ENCODE measurements around the gene YLPM1. TPM values are rescaled to one million over a fixed set of nuclear protein-coding genes. Genes with fewer than 3 reads are reported as not detected.

The YLPM1 gene
- total RNA-seq, 8 experiments from 2014 or later: 38.7 to 95.4 (median 47.5) TPM

DNA sequence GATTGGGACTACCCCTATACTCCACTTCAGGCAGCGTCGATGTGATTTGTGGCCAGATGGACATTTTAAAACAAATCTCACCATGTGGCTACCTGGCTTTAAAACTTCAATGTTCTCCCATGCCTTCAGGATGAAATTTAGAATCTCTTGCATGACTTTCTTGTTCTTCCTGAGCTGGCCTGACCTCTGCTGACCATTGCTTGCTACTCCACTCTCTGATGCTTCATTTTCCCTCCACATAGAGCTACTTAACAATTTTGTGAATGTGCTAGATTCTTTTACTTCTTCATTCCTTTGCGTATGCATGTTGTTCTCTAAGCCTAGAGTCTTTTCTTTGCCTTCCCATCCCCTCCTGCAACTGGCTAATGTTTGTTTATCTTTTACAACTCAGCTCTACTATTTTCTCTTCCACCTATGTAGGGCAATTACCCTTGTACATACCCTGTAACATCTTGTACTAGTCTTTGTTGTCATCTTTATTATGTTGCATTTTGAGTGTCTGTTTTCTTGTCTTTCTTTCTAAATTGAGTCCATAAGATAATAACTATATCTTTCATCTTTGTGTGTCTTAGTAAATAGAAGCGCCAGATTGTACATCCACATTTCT is 41.2 kb downstream of the YLPM1 start:
- in situ Hi-C loops (cut with MboI; ENCODE audit: low pct_unique_long_range_greater_than_20kb in 2 of 9, low sequenced_read_pairs in 9 of 9, unreplicated experiment in 9 of 9): no loop called here
- no peak overlapping the region for H3K4me3 ChIP-seq
- WGBS, 10 experiments: 69 to 100% (median 95%) methylated on average over 2 to 4 of the region's 4 CpGs
- peak in 3 of 8 experiments; percentile 9 to 74 (median 56) for ATAC-seq (replicated peaks in 6 of 8)
- no peak overlapping the region for H3K27ac ChIP-seq
- H3K4me1 ChIP-seq (replicated peaks in 1 of 2): no peaks in the 10 kb centered on the region

DNA sequence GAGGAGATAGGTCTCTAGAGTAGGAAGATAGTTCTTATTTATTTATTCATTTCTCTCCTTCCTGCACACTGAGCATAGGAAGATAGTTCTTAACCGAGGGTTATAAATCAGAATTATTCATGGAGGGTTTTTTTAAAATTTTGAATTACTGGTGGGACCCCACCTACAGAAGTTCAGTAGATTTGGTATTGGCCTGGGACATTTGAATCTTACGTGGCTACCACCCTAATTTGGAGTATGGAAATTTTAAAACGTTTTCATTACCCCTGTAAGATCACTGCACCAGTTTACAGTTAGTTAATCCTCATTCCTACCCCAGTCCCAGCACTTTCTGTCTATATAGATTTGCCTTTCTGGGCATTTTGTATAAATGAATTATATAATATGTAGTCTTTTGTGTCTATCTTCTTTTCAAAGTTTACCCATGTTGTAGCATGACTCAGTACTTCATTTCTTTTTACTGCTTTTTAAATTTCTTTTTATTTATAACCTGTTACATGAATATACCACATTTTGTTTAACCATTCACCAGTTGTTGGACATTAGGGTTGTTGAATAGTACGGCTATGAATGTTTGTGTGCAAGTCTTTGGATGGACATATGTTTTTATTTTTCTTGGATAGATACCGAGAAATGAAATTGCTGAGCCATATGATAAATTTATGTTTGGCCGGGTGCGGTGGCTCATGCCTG is 44.9 kb downstream of the YLPM1 start:
- no peak overlapping the region for H3K4me3 ChIP-seq
- no peaks in the 10 kb centered on the region for H3K4me1 ChIP-seq (replicated peaks in 1 of 2)
- peak in 3 of 8 experiments; percentile 66 to 74 (median 72) for ATAC-seq (replicated peaks in 6 of 8)
- in situ Hi-C loops (cut with MboI; ENCODE audit: low pct_unique_long_range_greater_than_20kb in 2 of 9, low sequenced_read_pairs in 9 of 9, unreplicated experiment in 9 of 9): no loop called here
- no peak overlapping the region for H3K27ac ChIP-seq
- WGBS, 10 experiments: 15 to 100% (median 72%) methylated on average over 2 to 7 of the region's 7 CpGs; no CpG with 5 or more reads in 1 of the 10 experiments

DNA sequence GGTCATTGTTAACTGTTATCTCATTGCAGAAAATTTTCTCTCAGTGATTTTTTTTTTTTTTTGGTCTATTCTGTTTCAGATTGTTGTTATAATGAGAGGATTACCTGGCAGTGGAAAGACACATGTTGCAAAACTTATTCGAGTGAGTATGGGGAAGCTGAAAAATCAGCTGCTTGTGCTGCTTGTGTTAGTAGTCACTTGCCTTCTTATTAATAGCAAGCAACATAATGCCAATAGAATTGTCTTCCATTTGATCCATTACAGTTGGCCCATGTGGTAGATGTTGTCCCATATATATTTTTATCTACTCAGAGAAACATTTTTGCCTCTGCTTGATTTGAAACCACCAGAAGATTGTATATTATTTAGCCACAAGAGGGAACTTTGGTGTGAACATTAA is 53.0 kb downstream of the YLPM1 start:
- ATAC-seq (replicated peaks in 6 of 8): no peak
- 0 to 100% (median 92%) methylated on average over 1 of the region's 1 CpG; no CpG with 5 or more reads in 5 of the 10 experiments for WGBS, 10 experiments
- no peaks in the 10 kb centered on the region for H3K4me1 ChIP-seq (replicated peaks in 1 of 2)
- no peak overlapping the region for H3K4me3 ChIP-seq
- in situ Hi-C loops (cut with MboI; ENCODE audit: low pct_unique_long_range_greater_than_20kb in 2 of 9, low sequenced_read_pairs in 9 of 9, unreplicated experiment in 9 of 9): no loop called here
- no peak overlapping the region for H3K27ac ChIP-seq

DNA sequence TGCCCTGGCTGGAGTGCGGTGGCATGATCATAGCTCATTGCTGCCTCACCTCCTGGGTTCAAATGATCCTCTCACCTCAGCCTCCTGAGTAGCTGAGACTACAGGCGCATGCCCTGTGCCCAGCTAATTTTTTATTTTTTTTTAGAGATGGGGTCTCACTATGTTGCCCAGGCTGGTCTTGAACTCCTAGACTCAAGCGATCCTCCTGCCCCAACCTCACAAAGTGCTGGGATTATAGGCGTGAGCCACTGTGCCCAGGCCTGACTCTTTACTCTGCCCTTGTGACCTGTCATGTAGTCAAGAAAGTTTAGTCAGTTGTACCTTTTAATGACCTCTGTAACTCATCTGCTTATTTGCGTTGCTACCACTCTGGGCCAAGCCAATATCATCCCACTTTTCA is 57.2 kb downstream of the YLPM1 start:
- Histone ChIP-seq H3K4me1 (replicated peaks in 1 of 2) (no peaks in the 10 kb centered on the region), H3K27ac (no peak overlapping the region), H3K4me3 (no peak overlapping the region)
- no peak for ATAC-seq (replicated peaks in 6 of 8)
- in situ Hi-C loops (cut with MboI; ENCODE audit: low pct_unique_long_range_greater_than_20kb in 2 of 9, low sequenced_read_pairs in 9 of 9, unreplicated experiment in 9 of 9): no loop called here
- WGBS, 10 experiments: 89 to 100% (median 100%) methylated on average over 2 to 4 of the region's 5 CpGs

DNA sequence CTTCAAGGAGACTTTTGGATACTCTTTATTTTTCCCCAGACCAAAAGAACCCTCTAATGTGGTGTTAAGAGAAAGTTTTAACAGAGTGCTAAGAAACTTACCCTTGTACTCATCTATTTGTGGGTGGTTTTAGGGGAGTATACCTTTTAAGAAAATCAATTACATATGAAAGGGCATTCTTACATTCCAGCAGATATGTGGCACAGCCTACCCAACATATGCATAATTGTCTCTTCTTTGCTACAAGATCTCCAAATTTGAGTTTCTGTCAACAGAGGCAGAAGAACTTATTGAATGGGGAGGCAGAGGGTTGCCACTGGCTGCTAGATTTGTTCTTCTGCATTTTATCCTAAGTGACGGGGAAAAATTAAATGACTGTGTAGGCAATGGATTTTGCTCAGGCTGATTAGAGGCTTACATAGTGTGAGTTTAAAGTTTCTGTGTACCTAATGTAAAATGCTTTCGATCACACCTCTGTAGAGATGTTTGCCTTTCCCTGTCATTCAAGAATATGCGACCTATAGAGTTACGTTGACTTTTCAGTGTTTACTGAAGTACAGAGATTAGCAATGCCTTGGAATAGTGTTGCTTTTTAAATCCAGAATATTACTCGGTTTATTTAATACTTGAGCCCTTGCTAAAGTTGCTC is 58.3 kb downstream of the YLPM1 start:
- in situ Hi-C loops (cut with MboI; ENCODE audit: low pct_unique_long_range_greater_than_20kb in 2 of 9, low sequenced_read_pairs in 9 of 9, unreplicated experiment in 9 of 9): no loop called here
- Histone ChIP-seq H3K4me1 (replicated peaks in 1 of 2) (no peaks in the 10 kb centered on the region), H3K4me3 (no peak overlapping the region), H3K27ac (no peak overlapping the region)
- no peak for ATAC-seq (replicated peaks in 6 of 8)
- 67 to 100% (median 95%) methylated on average over 2 to 5 of the region's 5 CpGs; no CpG with 5 or more reads in 1 of the 10 experiments for WGBS, 10 experiments

DNA sequence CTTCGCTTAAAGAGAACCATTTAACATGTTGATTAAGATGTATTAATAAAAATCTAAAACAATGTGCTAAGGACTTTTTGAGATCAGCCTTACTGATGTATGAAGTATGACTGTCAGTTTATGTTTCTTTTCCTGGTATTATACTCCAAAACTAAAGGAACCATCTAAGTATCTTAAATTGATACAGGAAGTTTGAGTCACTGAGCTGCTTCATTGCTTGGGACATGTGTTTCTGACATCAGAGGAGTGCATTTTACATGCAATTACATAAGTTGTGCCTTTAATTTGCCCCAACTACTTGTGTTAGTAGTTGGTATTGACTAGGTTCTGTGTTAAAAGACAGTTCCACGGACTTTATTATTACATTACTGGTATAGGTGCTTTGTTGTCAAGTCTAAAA is 61.9 kb downstream of the YLPM1 start:
- 60 to 100% (median 94%) methylated on average over 1 to 2 of the region's 2 CpGs for WGBS, 10 experiments
- in situ Hi-C loops (cut with MboI; ENCODE audit: low pct_unique_long_range_greater_than_20kb in 2 of 9, low sequenced_read_pairs in 9 of 9, unreplicated experiment in 9 of 9): no loop called here
- Histone ChIP-seq H3K4me3 (no peak overlapping the region), H3K27ac (no peak overlapping the region), H3K4me1 (replicated peaks in 1 of 2) (no peaks in the 10 kb centered on the region)
- ATAC-seq (replicated peaks in 6 of 8): peak in 2 of 8 experiments; percentile 64 to 88

DNA sequence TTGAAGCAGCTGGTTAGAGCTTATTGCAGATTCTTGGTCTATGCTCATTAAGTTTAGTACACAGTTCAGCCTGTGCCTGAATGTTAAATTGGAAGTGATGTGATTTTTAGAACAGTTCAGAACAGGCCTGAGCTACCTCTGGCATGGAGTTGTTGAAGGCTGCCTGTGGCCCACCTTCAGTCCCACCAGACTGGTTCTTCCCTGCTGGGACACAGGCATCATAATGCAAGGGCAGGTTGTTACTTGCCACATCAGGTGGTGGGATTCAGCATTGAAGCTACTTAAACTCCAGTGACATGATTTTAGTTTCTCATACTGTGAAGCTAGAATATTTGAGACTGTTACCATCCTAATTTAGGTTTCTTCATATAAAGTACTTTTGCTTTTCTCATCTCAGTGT is 63.5 kb downstream of the YLPM1 start:
- H3K4me3 ChIP-seq: no peak overlapping the region
- no peak for ATAC-seq (replicated peaks in 6 of 8)
- no peak overlapping the region for H3K27ac ChIP-seq
- H3K4me1 ChIP-seq (replicated peaks in 1 of 2): no peaks in the 10 kb centered on the region
- in situ Hi-C loops (cut with MboI; ENCODE audit: low pct_unique_long_range_greater_than_20kb in 2 of 9, low sequenced_read_pairs in 9 of 9, unreplicated experiment in 9 of 9): no loop called here

DNA sequence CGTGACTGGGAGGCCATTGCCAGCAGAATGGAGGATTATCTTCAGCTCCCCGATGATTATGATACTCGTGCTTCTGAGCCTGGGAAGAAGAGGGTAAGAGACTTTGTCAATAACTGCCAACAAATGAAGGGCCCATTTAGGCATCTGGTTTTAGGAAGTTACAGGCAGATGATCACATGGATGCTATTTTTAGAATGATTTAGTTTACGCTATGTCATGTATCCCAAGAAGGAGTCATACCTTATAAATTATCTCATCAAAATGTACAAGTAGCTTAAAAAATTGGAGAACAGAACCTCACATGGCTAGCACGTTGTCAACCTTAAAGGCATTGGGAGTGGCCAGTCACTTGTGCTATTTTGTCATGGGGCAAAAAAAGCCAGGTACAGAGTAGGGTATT is 66.1 kb downstream of the YLPM1 start:
- ATAC-seq (replicated peaks in 6 of 8): no peak
- no peak overlapping the region for H3K4me3 ChIP-seq
- H3K27ac ChIP-seq: no peak overlapping the region
- no peaks in the 10 kb centered on the region for H3K4me1 ChIP-seq (replicated peaks in 1 of 2)
- 40 to 100% (median 94%) methylated on average over 1 to 5 of the region's 5 CpGs; no CpG with 5 or more reads in 1 of the 10 experiments for WGBS, 10 experiments
- in situ Hi-C loops (cut with MboI; ENCODE audit: low pct_unique_long_range_greater_than_20kb in 2 of 9, low sequenced_read_pairs in 9 of 9, unreplicated experiment in 9 of 9): no loop called here

DNA sequence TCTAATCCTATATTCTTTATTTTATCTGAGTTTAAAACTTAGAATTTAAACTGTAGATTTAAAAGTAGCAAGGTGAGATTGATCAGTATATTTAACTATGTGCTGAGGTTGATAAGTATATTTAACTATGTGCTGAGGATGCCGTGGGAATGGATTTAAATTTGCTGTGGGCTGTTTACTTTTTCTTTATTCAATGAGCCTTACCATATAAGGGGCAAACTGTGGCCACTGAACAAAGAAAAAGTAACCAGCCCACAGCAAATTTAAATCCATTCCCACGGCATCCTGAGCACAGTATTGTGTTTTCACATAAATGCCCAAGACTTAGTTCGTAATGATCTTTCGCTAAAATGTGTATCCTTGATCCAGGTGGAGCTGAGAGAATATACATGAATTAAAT is 69.7 kb downstream of the YLPM1 start:
- 46 to 100% (median 93%) methylated on average over 1 to 4 of the region's 4 CpGs; no CpG with 5 or more reads in 1 of the 10 experiments for WGBS, 10 experiments
- Histone ChIP-seq H3K4me3 (no peak overlapping the region), H3K27ac (no peak overlapping the region), H3K4me1 (replicated peaks in 1 of 2) (no peaks in the 10 kb centered on the region)
- peak in 1 of 8 experiments; percentile 70 for ATAC-seq (replicated peaks in 6 of 8)
- in situ Hi-C loops (cut with MboI; ENCODE audit: low pct_unique_long_range_greater_than_20kb in 2 of 9, low sequenced_read_pairs in 9 of 9, unreplicated experiment in 9 of 9): no loop called here

DNA sequence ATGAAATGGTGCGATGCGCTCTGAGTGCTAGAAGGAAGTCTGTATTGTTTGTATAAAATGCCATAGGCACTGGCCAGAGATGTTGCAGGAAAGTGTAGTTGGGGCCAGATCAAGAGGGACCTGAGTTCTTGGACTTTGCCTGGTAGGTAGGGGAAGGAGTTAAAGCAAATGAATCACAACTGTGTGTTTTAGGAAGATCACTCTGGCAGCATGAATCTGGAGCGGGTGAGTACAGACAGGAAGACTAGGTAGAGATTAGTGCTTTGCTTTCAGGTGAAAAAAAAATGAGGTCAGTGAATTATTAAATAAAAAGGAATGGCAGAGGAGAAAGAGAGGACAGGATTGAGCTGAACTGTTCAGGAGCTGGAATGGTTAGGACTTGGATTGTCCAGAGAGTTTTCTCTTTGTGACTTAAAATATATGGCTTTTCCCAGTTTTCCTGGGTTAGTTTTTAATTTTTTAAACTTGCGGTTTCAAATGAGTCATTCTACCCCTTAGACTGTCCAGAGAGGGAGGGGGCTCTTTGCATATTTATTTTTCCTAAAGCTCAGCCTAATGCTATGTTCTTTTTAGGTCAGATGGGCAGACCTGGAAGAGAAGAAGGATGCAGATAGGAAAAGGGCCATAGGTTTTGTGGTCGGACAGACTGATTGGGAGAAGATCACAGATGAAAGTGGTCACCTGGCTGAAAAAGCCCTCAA is 71.7 kb downstream of the YLPM1 start:
- 47 to 100% (median 82%) methylated on average over 1 to 5 of the region's 5 CpGs for WGBS, 10 experiments
- H3K4me1 ChIP-seq (replicated peaks in 1 of 2): no peaks in the 10 kb centered on the region
- in situ Hi-C loops (cut with MboI; ENCODE audit: low pct_unique_long_range_greater_than_20kb in 2 of 9, low sequenced_read_pairs in 9 of 9, unreplicated experiment in 9 of 9): no loop called here
- H3K27ac ChIP-seq: no peak overlapping the region
- ATAC-seq (replicated peaks in 6 of 8): peak in 3 of 8 experiments; percentile 17 to 77 (median 65)
- no peak overlapping the region for H3K4me3 ChIP-seq

DNA sequence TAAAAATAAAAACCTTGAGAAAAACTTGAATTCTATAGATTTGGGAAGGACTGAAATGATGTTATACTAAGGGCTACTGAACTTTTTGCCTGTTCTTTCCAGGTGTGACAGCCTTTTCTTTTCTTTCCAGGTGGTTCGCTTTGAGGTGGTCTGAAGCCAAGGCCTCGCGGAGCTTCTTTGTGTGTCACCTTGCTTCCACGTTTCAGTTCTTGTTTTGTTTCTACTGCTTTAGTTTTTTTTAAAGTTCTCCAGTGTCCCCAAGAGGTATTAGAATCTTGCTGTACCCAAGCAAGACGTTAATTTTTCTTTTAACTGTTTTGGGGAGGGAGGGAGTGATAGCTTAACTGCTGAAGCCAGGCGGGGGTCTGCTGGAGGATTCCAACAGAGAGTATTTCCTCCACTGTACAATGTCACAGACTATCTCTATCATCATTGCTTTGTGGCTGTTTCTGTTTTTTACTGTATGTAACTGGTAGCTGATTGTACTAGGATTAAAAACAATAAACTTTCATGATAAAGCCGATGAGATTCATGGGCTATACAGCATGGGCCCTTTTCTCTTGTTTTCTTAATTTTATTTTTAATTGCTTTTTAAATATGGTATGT is 72.6 kb downstream of the YLPM1 start:
- no peaks in the 10 kb centered on the region for H3K4me1 ChIP-seq (replicated peaks in 1 of 2)
- in situ Hi-C loops (cut with MboI; ENCODE audit: low pct_unique_long_range_greater_than_20kb in 2 of 9, low sequenced_read_pairs in 9 of 9, unreplicated experiment in 9 of 9): no loop called here
- WGBS, 10 experiments: 55 to 100% (median 90%) methylated on average over 1 to 7 of the region's 7 CpGs
- ATAC-seq (replicated peaks in 6 of 8): no peak
- H3K4me3 ChIP-seq: no peak overlapping the region
- H3K27ac ChIP-seq: no peak overlapping the region

DNA sequence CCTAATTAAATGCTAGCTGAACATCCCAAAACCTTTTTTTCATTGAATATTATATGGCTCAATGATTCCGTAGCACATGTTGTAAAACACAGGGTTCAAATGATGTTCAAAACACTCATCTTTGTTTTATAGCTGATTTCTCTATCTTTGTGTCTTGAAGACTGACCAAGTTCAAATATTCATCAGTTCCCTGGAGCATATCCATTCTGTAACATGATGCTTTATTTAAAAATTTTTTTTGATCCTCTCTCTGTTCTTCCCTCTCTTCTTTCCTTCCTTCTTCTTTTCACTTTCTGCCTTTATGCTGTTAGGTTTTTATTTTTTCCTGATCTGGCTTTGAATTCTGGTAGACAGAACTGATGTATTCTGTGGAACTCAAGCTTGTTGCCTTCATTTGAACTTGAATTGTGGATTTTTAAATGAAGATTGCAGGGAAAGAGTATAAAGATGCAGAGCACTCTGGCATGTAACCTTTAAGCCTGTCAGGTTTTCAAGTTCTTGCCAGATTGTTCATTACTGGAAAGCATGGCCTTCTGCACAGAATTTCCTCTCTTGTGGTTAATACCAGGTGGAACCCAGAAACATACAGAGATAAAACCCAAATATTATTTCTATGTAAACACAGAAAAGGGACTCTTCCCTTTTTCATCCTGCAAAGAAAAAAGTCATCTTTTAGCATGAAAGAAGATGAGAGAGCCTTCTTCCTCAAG is 73.3 kb downstream of the YLPM1 start:
- no peak overlapping the region for H3K4me3 ChIP-seq
- in situ Hi-C loops (cut with MboI; ENCODE audit: low pct_unique_long_range_greater_than_20kb in 2 of 9, low sequenced_read_pairs in 9 of 9, unreplicated experiment in 9 of 9): no loop called here
- no peaks in the 10 kb centered on the region for H3K4me1 ChIP-seq (replicated peaks in 1 of 2)
- H3K27ac ChIP-seq: no peak overlapping the region
- WGBS, 10 experiments: 33 to 100% (median 100%) methylated on average over 1 of the region's 1 CpG; no CpG with 5 or more reads in 1 of the 10 experiments
- peak in 3 of 8 experiments; percentile 66 to 77 (median 75) for ATAC-seq (replicated peaks in 6 of 8)
